T-helper 2 cell treated with Interferon-gamma antibody and Interleukin-4, amounts not matched to agents 100 ng/mL and 5 ng/mL, for 36 hours (primary cell): Measurements from ENCODE around the gene DYNC1I1. TPM values are rescaled to one million over a fixed set of nuclear protein-coding genes. Genes with fewer than 3 reads are reported as not detected.

ENCODE experiments used
- intact Hi-C: fragments of 100-400 bp; cut with micrococcal nuclease; formaldehyde crosslinking; loops from one replicate; pipeline ENCODE4 v1.15.1; 2023
- total RNA-seq: library from RNA; stranded (reverse); gene quantifications from 2 replicates; pipeline ENCODE4 v1.2.3, GENCODE V29; 2022

The DYNC1I1 gene
- total RNA-seq, 1 donor from 2014 or later = not detected

GRCh38 chr7:95955748-95956147, 183.4 kb downstream of the DYNC1I1 start:
- intact Hi-C loops = no loop called here

DNA sequence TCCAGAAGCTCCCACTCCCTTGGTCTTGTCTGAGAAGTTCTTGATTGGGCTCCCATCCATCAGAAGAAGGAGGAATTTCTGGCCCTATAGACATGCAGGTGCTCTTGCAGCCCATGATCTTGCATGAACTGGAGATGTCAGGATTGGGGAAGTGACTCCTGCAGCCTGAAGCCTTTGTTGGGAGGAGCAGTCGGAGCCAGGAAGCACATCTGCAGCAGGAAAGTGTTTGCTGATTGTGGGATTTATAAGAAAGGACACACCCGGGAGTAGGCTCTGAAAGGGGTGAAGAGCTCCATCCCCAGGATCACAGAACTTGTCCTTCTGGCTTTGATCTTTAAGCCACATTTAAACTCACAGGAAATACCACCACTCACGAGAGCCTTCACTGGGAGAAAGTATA, 185.2 kb downstream of the DYNC1I1 start:
- intact Hi-C loops = no loop called here

DNA sequence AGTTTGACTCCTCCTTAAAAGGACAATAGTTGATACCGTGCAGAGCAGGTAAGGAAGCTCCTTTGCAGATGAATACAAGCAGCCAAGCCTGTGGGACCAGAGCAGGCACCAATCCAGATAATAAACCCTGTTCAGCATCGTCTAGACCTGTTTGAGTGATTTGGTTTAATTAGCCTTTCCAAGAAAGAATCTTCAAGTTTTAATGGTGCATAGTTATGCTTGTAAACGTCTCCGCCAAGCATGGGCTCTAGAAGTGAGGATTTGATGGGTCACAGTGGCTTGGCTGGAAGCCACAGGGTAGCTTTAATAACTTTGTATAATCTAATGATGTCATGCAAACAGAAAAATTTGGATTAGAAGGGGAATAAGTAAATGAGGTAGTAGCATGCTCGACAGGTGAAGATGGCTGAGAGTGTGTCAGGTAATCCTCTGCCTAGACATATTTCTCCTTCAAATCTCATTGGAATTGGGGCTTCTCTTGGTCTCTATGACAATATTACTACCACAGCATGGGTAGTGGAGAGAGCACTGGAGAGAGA, 188.4 kb downstream of the DYNC1I1 start:
- intact Hi-C loops = no loop called here

DNA sequence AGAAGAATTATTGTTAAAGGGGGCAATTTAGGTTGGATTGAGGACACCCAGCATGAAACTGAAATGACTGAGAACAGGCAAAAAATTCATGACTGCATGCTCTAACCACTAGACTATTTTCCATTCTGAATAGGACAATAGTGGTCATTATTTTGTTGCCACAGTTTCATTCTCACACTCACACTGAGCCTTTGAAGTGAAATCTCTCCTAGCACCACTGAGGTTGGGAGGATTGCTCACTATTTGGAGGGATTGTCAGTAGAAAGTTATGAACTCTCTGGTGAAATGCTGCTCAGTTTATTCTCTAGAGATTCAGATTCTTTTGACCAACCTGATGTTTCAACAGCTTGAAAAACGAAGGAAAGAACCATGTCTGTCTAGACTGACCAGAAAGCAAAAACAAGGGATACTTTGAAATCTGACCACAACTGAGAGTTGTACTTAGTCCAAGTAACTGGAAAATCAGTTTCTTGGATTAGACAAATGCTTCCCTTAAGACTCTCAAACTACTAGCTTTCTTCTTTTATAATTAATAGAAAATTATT, 191.2 kb downstream of the DYNC1I1 start:
- intact Hi-C loops = no loop called here

GRCh38 chr7:95971716-95972115, 199.4 kb downstream of the DYNC1I1 start:
- intact Hi-C loops = no loop called here

GRCh38 chr7:95972523-95972922, 200.2 kb downstream of the DYNC1I1 start:
- intact Hi-C loops = no loop called here

DNA sequence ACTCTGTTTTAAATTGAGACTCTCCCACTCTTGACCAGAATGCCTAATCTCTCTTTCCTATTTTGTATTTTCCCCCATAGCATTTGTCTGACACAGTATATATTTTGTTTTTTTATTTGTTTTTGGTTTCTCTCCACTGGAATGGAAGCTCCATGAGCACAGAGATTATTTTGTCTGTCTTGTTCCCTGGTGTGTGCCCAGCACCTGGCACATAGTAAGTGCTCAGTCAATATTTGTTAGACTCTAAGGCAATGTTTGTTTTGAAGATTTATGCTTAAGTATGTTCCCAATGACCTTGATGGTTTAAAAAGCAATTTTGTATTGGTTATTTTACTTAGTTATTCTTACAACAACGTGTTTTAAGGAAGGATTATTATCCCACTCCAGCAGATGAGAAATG, 201.8 kb downstream of the DYNC1I1 start:
- intact Hi-C loops = no loop called here

- intact Hi-C loops = no loop called here
Measured at GRCh38 chr7:95976369-95977060, 204.2 kb downstream of the DYNC1I1 start.

DNA sequence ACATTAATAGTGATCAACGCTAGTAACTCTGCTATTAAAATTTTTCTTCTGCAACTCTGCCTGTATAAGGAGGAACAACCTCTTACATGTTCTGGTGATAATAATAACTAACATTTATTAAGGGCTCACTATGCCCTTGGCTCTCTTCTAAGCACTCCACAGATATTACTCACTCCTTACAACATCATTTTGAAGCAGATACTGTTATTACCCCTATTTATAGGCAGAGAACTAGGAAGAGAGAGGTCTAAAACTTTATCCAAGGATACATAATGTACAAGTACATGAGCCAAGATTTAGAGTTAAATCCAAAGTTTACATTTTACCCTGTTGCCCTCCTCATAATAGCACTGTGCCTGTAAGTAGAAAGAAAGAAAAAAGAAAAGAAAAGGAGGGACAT, 205.6 kb downstream of the DYNC1I1 start:
- intact Hi-C loops = no loop called here

- intact Hi-C loops = no loop called here
Measured at GRCh38 chr7:95980167-95980566, 207.8 kb downstream of the DYNC1I1 start.

DNA sequence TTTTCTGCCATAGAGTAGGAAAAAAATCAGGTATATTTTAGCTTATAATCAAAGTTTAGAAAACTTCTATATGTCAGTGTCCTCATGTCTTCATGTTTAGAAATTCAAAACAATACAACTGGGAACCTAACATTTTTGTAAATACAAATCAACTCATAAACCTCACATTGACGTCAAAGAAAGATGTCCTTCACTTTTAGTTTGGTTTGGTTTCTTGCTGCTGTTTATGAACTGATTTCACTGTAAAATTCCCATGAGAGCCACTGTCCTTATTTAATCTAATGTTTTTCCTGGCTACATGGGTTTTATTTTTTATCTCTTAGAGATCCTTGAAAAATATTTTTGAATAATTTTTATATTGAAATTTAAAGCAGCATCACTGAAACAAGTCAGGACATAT, 208.4 kb downstream of the DYNC1I1 start:
- intact Hi-C loops = no loop called here

DNA sequence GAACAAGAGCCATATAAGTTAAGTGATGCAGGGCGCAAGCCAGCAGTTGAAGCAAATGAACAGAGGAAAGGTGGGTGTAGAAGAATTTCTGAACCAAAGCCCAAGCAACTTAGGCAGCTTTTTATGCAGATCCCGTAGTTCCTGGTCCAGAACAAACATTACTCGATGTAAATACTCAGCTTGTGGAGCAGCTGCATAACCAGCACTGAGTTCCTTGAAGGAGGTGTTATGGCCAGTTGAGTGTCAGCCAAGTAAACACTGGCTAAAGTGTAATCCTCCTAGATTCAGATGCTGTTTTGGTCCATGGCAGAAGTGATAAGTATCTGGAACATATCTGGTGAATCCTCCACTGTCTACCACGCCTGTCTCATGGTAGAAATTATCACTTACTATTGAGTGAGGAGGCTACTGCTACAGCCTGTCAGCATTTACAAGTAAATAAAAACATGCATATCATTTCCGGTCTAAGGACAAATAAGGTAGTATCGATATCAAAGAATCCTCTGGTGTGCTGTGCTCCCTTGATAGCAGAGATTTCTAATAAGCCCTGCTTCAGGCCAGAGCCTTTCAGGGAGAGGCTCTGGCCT, 213.9 kb downstream of the DYNC1I1 start:
- intact Hi-C loops = no loop called here

DNA sequence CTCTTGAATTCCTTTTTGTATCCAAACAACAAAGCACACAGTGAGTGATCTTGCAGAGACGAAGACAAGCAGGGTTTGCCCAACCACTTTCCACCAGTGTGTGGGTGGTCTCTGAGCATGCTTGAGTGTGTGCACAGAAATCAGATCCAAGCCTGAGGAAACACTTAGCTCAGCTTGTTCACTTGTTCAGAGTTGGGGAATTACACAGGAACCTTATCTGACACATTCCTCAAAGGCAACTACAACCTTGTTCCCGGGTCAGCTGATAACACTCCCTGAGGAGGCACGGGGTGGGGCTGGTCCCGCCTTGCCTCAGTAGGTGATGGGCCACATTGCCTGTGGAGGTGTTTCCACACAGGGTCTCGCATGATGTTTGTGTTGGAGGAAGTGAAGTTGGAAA, 216.9 kb downstream of the DYNC1I1 start:
- intact Hi-C loops = no loop called here

- intact Hi-C loops = no loop called here
Measured at GRCh38 chr7:95993380-95993779, 221.0 kb downstream of the DYNC1I1 start.

DNA sequence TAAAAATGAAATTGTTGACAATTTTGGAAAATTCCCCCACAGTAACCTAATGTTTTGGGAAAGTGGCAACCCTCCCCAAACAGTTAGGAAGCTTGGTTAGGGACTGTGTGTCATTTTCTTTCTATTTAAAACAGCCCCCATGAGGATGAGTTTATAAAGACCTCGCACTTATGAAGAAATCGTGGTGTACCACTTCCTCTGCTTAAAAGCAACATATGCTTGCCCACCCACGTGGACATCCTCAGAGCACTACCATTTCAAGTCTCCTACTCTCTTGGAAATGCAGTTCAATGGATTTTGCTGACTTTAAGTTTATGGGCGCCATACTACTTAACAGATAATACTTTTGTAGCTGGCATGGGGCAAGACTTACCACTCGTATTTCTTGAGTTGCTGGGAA, 223.8 kb downstream of the DYNC1I1 start:
- intact Hi-C loops = no loop called here

DNA sequence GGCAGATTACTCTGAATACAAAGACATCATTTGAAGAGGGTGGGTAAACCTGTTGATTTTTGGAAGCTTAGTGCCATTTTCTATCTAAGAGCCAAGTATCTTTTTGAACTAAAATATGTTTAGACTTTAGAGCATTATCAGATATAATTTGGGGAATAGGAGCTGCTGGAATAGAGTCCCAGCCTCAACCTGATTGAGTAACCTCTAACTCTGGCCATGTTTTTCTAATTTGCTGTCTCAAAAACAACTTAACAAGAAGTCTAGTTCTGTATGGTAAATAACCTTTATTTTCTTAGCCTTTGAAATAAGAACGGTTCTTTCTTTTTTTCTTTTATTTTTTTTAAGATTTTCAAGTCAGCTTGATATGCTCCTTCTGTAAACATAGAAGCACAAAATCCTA, 224.5 kb downstream of the DYNC1I1 start:
- intact Hi-C loops = no loop called here

DNA sequence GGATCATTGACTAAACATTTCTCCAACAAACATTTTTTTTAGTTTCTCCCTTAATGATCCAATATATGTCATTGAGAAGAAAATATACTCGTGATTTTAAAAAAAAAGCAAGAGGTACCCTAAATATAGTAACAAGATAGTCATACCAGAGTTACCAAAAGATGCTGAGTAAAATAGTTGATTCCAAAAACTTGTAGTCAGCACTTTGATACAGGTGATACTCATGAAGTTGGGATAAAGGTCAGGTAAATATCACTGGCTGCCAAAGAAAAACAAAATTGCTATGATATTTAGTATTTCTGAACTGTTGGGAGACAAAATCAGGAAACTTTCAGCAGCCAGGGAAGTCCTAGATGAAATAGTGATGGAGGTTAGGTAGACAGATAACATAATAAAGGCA, 225.3 kb downstream of the DYNC1I1 start:
- intact Hi-C loops = no loop called here

- intact Hi-C loops = no loop called here
Measured at GRCh38 chr7:95999481-95999880, 227.1 kb downstream of the DYNC1I1 start.

DNA sequence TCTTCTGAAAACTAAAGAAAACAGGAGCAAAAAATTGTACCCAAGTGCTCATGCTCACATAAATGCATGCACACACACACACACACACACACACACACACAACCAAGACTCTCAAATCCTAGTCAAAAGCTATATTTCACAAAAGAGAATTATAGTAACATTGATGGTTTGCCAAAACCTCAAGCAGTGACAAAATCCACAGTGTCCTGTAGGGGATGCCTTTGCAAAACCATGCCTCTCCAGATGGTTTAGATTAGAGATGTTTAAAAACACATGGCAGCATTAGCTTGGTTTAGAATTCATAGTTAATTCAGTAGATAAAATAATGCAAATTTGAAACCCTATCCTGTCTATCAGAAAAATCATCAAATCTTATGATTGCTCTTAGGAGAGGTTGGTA, 232.2 kb downstream of the DYNC1I1 start:
- intact Hi-C loops = no loop called here

- intact Hi-C loops = no loop called here
Measured at GRCh38 chr7:96005271-96005670, 232.9 kb downstream of the DYNC1I1 start.

GRCh38 chr7:96009148-96009547, 236.8 kb downstream of the DYNC1I1 start:
- intact Hi-C loops = no loop called here

GRCh38 chr7:96013836-96014235, 241.5 kb downstream of the DYNC1I1 start:
- intact Hi-C loops = no loop called here

- intact Hi-C loops = no loop called here
Measured at GRCh38 chr7:96014617-96015016, 242.3 kb downstream of the DYNC1I1 start.
